Measurements from ENCODE around the gene ZNF438.

ZNF438 gene

DNA sequence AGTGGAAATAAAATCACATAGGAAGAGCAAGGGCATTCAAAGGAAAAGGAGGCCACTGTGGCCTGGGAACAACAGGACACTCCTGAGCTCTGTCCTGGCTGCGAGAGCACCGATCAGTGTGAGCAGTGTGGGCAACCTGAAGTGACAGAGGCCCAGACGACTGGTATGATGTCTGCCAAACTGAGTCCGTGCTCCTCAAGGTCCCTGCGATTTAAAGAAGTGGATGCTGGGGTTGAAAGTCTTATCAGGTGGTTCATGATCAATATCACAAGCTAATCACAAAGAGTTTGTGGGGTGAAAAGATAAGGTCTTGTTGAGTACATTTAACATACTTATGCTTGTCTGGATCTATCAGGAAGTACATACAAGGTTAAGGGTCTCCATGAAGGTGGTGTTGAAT lies 176.5 kb downstream of the ZNF438 start:
- Mint-ChIP-seq H3K27me3 (no peaks in the 10 kb centered on the region), H3K9me3 (no peaks in the 10 kb centered on the region), H3K4me3 (no peak overlapping the region), H3K27ac (no peak overlapping the region), H3K36me3 (ENCODE audit: low read depth) (peaks cover 9% of the 10 kb centered on the region), H3K4me1 (ENCODE audit: low read depth) (peaks cover 46% of the 10 kb centered on the region)
- intact Hi-C loops (cut with micrococcal nuclease): no loop called here

DNA sequence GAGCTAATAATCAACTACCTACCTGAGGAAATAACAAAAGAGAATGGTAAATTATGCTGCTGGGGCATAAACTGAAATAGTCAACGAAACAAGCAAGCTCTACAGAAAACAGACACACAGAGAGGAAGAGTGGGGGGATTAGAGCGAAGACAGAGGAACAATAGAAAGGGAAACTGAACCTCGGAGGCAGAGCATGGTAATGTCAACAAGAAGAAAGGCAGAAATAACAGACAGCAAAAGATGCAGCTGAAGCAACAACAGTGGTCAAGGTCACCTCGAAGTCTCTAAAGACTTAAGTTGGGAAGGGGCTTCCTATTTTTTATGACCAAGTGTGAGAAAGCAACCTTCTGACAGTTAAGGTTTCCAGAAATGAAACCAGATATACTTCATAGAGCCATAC lies 177.0 kb downstream of the ZNF438 start:
- peak overlapping the region; percentile 52 for H3K27ac Mint-ChIP-seq
- no peaks in the 10 kb centered on the region for H3K9me3 Mint-ChIP-seq
- H3K36me3 Mint-ChIP-seq (ENCODE audit: low read depth): peaks cover 14% of the 10 kb centered on the region
- intact Hi-C loops (cut with micrococcal nuclease): no loop called here
- peak overlapping the region; percentile 25 for H3K4me3 Mint-ChIP-seq
- peaks cover 41% of the 10 kb centered on the region for H3K4me1 Mint-ChIP-seq (ENCODE audit: low read depth)
- no peaks in the 10 kb centered on the region for H3K27me3 Mint-ChIP-seq

DNA sequence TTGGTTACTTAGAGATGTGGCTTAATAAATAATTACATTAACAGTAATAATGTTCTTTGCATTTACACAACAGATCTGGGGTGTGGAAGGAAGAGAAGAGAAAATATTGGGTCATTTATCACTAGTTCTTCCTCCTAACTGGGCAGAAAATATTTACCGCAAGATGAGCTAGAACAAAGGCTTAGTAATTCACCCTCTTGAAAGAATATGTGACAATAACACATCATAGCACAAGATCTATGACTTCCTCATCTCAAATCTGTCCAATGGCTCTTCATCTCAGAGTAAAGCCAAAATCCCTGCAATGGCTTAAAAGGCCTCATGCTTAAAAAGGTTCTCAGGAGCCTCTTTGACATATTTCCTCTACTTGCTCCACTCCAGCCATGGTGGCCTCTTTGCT lies 178.6 kb downstream of the ZNF438 start:
- H3K4me1 Mint-ChIP-seq (ENCODE audit: low read depth): peaks cover 31% of the 10 kb centered on the region
- H3K27me3 Mint-ChIP-seq: no peaks in the 10 kb centered on the region
- no peak overlapping the region for H3K4me3 Mint-ChIP-seq
- no peaks in the 10 kb centered on the region for H3K9me3 Mint-ChIP-seq
- peaks cover 29% of the 10 kb centered on the region for H3K36me3 Mint-ChIP-seq (ENCODE audit: low read depth)
- peak overlapping the region; percentile 15 for H3K27ac Mint-ChIP-seq
- intact Hi-C loops (cut with micrococcal nuclease): no loop called here

DNA sequence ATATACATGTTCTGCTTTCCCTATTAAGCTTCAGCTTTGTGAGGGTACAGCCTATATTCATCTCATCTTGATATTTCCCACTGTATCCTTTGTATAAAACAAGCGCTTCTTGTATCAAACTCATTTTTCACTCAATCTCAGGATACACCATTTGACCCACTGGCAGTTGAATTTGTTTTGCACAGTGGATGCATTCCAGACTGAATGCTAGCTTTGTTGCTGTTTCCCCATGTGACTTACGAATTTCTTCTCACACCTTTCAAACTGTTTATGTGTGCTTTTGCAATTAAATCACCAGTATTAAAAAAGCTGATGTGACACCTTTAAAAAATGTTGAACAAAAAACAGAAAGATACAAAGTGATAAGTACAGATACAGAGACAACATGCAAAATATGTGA lies 180.9 kb downstream of the ZNF438 start:
- Mint-ChIP-seq H3K36me3 (ENCODE audit: low read depth) (peaks cover 48% of the 10 kb centered on the region), H3K4me3 (no peak overlapping the region), H3K27ac (no peak overlapping the region), H3K4me1 (ENCODE audit: low read depth) (peaks cover 25% of the 10 kb centered on the region), H3K9me3 (no peaks in the 10 kb centered on the region), H3K27me3 (no peaks in the 10 kb centered on the region)
- intact Hi-C loops (cut with micrococcal nuclease): no loop called here

DNA sequence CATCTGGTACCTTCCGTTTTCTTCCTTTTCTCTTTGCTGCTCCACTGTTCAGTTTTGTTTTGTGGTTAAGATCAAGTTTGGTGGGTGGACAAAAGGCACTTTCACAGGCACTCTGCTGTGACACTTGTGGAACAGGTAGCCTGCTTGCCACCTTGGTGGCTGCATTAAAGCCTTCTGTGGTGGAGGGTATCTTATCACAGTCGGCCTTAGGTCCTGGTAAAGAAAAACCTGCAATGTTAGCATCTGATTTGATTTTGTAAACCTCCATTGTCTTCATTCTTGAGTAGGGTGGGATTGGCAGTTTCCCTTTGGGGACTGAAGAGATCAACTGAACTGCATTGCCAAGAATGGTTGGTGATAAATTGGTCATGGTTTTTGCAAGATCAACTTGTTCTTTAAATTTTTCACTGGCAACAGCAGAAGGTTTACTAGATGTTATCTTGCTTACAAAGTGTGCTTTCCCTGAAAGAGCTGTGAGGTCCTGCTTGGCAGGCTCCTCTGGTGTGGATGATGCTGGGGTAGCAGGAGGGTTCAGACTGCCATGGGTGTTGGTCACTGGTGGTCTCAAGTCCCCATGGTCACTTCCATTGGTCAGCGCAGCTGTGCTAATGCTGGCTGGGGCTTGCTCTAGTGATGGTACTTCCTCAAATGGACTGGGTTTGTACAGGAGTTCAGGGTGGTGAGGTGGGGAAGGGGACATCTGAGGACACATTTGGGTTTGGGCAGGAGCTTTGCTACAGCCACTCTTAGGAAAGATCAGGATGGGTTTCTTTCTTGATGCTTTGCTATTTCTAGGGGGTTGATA lies 182.2 kb downstream of the ZNF438 start:
- H3K36me3 Mint-ChIP-seq (ENCODE audit: low read depth): peaks cover 59% of the 10 kb centered on the region
- no peaks in the 10 kb centered on the region for H3K27me3 Mint-ChIP-seq
- no peak overlapping the region for H3K4me3 Mint-ChIP-seq
- no peaks in the 10 kb centered on the region for H3K9me3 Mint-ChIP-seq
- H3K27ac Mint-ChIP-seq: no peak overlapping the region
- intact Hi-C loops (cut with micrococcal nuclease): no loop called here
- H3K4me1 Mint-ChIP-seq (ENCODE audit: low read depth): peaks cover 12% of the 10 kb centered on the region

DNA sequence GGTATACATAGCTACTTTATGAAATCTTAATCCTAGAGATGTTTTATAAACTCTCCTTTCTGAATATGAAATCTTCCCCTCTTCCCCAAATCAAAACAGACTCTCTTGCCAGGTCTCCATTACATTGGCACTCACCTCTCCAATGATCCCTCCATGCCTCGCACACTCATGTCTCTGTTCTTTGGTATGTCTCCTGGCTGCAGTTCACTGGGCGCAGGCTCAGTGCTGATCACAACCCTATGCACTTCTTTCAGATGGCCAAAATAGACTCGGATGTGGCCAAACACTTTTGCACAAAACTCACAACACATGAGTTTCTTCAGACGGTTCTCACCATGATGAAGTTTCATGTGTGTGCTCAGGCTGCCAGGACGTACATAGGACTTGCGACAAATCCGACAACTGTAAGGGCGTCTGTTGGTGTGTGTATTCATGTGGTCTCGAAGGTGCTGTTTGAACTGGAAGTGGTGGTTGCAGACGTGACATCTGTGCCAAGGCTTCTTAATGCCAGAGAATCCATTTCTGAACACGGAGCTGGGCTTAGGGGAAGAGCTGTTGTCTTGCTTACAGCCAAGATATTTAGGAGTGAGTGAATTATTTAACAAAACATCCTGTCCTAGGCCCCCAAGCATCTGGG lies 183.2 kb downstream of the ZNF438 start:
- Mint-ChIP-seq H3K27me3 (no peaks in the 10 kb centered on the region), H3K9me3 (no peaks in the 10 kb centered on the region), H3K4me3 (no peak overlapping the region), H3K27ac (no peak overlapping the region), H3K36me3 (ENCODE audit: low read depth) (peaks cover 59% of the 10 kb centered on the region), H3K4me1 (ENCODE audit: low read depth) (peaks cover 7% of the 10 kb centered on the region)
- intact Hi-C loops (cut with micrococcal nuclease): no loop called here

DNA sequence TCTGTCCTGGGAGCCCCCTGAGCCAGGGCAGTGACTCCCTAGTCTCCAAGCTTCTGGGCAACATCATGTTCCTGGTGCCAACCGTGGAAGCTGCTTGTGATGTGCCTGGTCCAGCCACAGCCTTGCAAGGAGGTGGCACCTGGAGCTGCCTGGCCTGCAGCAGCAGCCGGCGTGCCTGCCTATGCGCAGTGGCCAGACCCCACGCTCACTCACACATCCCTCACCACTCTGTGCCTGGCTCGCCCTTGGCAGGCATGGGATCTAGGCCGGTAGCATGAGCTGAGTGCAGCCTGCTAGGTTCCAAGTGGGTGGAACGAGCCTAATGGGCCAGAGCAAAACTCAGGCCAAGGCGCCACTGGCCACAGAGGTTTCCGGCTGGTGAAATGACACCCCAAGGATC lies 184.0 kb downstream of the ZNF438 start:
- no peaks in the 10 kb centered on the region for H3K9me3 Mint-ChIP-seq
- H3K27me3 Mint-ChIP-seq: no peaks in the 10 kb centered on the region
- H3K36me3 Mint-ChIP-seq (ENCODE audit: low read depth): peaks cover 59% of the 10 kb centered on the region
- H3K4me3 Mint-ChIP-seq: no peak overlapping the region
- H3K4me1 Mint-ChIP-seq (ENCODE audit: low read depth): no peaks in the 10 kb centered on the region
- H3K27ac Mint-ChIP-seq: no peak overlapping the region
- intact Hi-C loops (cut with micrococcal nuclease): no loop called here

DNA sequence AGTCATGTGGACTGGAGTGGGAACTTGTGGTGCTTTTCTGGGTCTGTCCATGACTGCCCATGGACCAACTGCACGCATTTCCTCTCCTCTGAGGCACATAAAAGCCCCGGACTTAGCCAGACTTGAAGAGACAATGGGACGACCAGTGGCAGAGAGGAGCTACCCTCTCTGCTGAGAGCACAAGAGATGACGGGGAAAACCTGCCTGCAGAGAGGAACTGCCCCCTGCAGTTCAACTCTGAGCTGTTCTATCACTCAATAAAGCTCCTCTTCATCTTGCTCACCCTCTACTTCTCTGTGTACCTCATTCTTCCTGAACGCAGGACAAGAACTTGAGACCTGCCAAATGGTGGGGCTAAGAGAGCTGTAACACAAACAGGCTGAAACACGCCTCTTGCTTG lies 184.5 kb downstream of the ZNF438 start:
- Mint-ChIP-seq H3K27ac (no peak overlapping the region), H3K36me3 (ENCODE audit: low read depth) (peaks cover 59% of the 10 kb centered on the region), H3K4me3 (no peak overlapping the region), H3K4me1 (ENCODE audit: low read depth) (no peaks in the 10 kb centered on the region), H3K27me3 (no peaks in the 10 kb centered on the region), H3K9me3 (no peaks in the 10 kb centered on the region)
- intact Hi-C loops (cut with micrococcal nuclease): no loop called here

DNA sequence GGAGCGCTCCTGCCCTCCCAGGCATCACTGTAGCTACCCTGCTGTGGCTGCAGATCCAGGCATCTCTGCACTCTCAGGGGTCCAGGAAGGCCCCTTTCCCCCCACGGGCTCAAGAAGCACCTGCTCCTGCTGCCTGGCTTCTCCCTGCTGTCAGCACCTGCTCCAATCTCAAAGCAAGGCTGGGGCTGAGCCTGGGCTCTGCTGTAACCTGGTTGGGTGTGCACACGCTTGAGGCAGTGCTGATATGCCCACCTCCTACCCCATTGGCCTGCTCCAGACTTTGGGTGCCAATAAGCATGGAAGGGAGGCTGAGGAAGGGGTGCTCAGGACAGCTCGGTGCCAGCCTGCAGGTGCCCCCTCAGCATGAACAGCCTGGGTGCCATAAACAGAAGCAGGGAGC lies 185.0 kb downstream of the ZNF438 start:
- H3K36me3 Mint-ChIP-seq (ENCODE audit: low read depth): peaks cover 59% of the 10 kb centered on the region
- no peak overlapping the region for H3K4me3 Mint-ChIP-seq
- no peak overlapping the region for H3K27ac Mint-ChIP-seq
- no peaks in the 10 kb centered on the region for H3K9me3 Mint-ChIP-seq
- H3K4me1 Mint-ChIP-seq (ENCODE audit: low read depth): no peaks in the 10 kb centered on the region
- intact Hi-C loops (cut with micrococcal nuclease): no loop called here
- H3K27me3 Mint-ChIP-seq: no peaks in the 10 kb centered on the region

DNA sequence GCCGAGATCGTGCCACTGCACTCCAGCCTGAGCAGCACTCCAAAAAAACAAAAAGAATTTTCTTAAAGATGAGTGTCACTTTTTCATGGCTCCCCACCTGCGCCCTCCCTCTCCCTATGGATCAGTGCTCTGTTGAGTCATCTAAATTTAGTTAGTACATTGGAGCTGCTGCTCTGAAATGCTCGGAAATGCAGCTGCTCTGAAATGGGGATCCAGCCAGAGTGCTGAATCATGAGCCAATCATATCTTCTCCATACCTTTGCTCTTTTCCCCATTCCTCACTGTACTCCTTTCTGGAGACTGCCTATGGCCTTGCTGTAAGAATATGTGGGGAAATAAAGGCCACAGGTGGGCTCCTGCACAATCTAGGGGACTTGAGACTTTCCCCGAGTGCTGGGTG lies 188.8 kb downstream of the ZNF438 start:
- Mint-ChIP-seq H3K4me3 (no peak overlapping the region), H3K9me3 (no peaks in the 10 kb centered on the region), H3K27ac (no peak overlapping the region), H3K36me3 (ENCODE audit: low read depth) (peaks cover 28% of the 10 kb centered on the region), H3K27me3 (no peaks in the 10 kb centered on the region), H3K4me1 (ENCODE audit: low read depth) (peaks cover 7% of the 10 kb centered on the region)
- intact Hi-C loops (cut with micrococcal nuclease): no loop called here

DNA sequence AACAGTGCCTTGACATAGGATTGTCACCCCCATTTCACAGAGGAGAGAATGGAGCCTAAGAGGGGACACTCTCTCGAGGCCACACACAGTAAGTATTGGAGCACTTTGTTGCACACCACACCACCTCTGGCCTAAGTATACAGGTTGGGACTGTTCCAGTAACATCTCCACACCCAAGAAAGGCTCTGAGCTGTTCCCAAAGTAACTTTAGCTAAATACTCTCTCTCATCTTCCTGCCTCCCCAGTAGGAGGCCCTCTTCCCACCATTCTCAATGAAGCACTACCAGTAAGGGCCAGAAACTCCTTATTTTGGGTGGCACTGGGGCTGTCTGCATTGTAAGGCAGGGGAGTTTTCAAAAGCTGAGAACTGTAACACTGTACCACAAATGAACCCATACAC lies 189.5 kb downstream of the ZNF438 start:
- peaks cover 7% of the 10 kb centered on the region for H3K4me1 Mint-ChIP-seq (ENCODE audit: low read depth)
- H3K4me3 Mint-ChIP-seq: no peak overlapping the region
- intact Hi-C loops (cut with micrococcal nuclease): no loop called here
- H3K27me3 Mint-ChIP-seq: no peaks in the 10 kb centered on the region
- no peaks in the 10 kb centered on the region for H3K9me3 Mint-ChIP-seq
- peaks cover 24% of the 10 kb centered on the region for H3K36me3 Mint-ChIP-seq (ENCODE audit: low read depth)
- H3K27ac Mint-ChIP-seq: no peak overlapping the region

DNA sequence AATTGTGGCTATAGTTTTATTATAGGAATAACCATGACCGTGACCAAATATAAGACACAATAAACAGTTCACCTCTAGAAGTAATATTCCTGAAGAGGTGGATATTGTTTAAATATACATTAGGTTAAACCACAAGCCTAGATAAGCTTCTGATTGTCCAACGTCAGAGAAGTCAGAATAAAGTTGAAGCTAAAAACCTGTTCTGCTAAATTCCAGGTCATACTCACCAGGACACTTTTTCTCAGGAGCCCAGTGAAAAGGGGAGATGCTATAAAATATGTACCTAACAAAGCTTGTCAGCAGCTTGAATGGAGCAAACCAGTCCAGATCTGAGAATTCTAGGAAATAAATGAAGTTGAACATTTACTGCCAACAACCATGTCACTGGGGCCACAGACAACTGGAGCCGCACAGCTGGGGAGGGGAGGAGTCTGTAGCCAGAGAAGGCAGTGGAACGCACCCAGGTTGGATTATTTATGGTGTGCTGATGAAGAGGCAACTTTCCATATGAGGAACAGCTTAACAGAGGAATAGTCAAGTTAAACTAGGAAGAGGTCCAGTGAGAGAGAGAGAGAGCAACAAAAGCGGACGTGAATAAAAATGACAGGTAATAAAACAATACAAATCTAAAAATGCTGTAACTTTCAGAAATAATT lies 191.1 kb downstream of the ZNF438 start:
- Mint-ChIP-seq H3K4me3 (no peak overlapping the region), H3K27me3 (no peaks in the 10 kb centered on the region), H3K27ac (no peak overlapping the region), H3K9me3 (no peaks in the 10 kb centered on the region), H3K36me3 (ENCODE audit: low read depth) (peaks cover 13% of the 10 kb centered on the region), H3K4me1 (ENCODE audit: low read depth) (peaks cover 7% of the 10 kb centered on the region)
- intact Hi-C loops (cut with micrococcal nuclease): no loop called here

DNA sequence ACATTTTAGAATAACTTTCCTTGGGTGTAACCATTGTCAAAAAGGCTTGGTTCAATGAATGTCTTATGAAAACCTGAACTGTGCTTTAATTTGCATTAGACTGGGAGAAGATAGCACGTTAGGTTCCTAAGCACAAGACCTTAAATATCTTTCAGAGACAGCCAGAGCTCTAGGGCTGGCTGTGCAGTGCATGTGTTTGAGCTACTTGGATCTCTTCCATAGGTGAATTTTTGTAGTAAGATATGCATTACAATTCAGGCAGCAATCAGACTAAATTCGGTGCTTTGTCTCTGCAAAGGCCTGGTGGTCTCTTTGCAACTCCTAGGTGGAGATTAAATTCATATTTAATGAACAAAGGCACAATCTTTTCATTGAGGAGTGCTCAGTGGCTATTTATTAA lies 192.0 kb downstream of the ZNF438 start:
- Mint-ChIP-seq H3K4me3 (no peak overlapping the region), H3K36me3 (ENCODE audit: low read depth) (peaks cover 10% of the 10 kb centered on the region), H3K27me3 (no peaks in the 10 kb centered on the region), H3K27ac (no peak overlapping the region), H3K4me1 (ENCODE audit: low read depth) (peaks cover 7% of the 10 kb centered on the region), H3K9me3 (no peaks in the 10 kb centered on the region)
- intact Hi-C loops (cut with micrococcal nuclease): no loop called here

DNA sequence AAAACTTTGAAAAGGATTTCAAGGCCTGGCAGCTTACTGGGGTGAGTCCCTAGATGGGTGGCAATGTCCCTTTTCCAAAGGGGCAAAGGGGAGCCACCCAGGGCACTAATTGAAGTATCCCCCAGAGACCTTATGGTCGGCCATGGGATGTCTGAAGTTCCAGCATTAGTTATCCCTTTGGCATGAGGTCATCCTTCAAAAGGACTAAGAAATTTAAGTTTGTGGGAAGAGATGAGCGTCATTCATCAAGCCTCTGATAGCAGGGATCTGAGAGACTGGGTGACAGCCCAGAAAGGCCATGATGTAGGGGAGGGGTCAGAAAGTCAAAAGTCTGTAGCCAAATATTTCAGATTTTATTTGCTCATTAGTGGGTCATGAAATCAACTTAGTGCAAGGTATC lies 195.3 kb downstream of the ZNF438 start:
- Mint-ChIP-seq H3K4me3 (no peak overlapping the region), H3K4me1 (ENCODE audit: low read depth) (peaks cover 7% of the 10 kb centered on the region), H3K36me3 (ENCODE audit: low read depth) (peaks cover 9% of the 10 kb centered on the region), H3K9me3 (no peaks in the 10 kb centered on the region), H3K27me3 (no peaks in the 10 kb centered on the region), H3K27ac (no peak overlapping the region)
- intact Hi-C loops (cut with micrococcal nuclease): no loop called here
